Spleen (tissue), 11 donors: Measurements from ENCODE around the gene SYNDIG1L. TPM values are rescaled to one million over a fixed set of nuclear protein-coding genes. Genes with fewer than 3 reads are reported as not detected.

ENCODE experiments used
- DNase-seq: peaks from one replicate; pipeline ENCODE4 v3.0.0-alpha.2; 2020
- H3K27ac ChIP-seq, 8 donors: fragments of 200-600 bp; sonication (generic) in 7 of 8; 1 replicate in 4 of 8; 2 replicates in 4 of 8; pipeline versions ENCODE4 v1.5.0 to v1.8.0; 2016 to 2021; ENCODE audit warnings: inconsistent platforms in 4 of 8, mild to moderate bottlenecking in 4 of 8, moderate library complexity in 1 of 8
- H3K27me3 ChIP-seq, 7 donors: fragments of 200-600 bp; sonication (generic) in 6 of 7; replicated peaks in 1 of 7; 1 replicate in 4 of 7; 2 replicates in 3 of 7; pipeline versions ENCODE4 v1.5.0 to v1.8.0; 2016 to 2021; ENCODE audit warnings: inconsistent platforms in 3 of 7, mild to moderate bottlenecking in 1 of 7
- H3K36me3 ChIP-seq, 6 donors: fragments of 200-600 bp; sonication (generic) in 5 of 6; 1 replicate in 4 of 6; 2 replicates in 2 of 6; pipeline versions ENCODE4 v1.5.0 to v1.8.0; 2016 to 2021; ENCODE audit warnings: inconsistent platforms in 2 of 6
- H3K4me1 ChIP-seq, 6 donors: fragments of 200-600 bp; sonication (generic) in 5 of 6; 1 replicate in 3 of 6; 2 replicates in 3 of 6; pipeline versions ENCODE4 v1.5.0 to v1.8.0; 2016 to 2021; ENCODE audit warnings: inconsistent platforms in 3 of 6
- H3K4me3 ChIP-seq, 8 donors: fragments of 200-600 bp; sonication (generic) in 7 of 8; 1 replicate in 4 of 8; 2 replicates in 4 of 8; pipeline versions ENCODE4 v1.5.0 to v1.8.0; 2016 to 2021; ENCODE audit warnings: inconsistent platforms in 4 of 8, mild to moderate bottlenecking in 4 of 8, moderate library complexity in 2 of 8
- H3K9me3 ChIP-seq, 8 donors: fragments of 200-600 bp; sonication (generic) in 7 of 8; 1 replicate in 4 of 8; 2 replicates in 4 of 8; pipeline versions ENCODE4 v1.5.0 to v1.8.0; 2016 to 2021; ENCODE audit warnings: inconsistent platforms in 4 of 8
- POLR2A ChIP-seq, 3 donors: fragments of 450-650 bp; IDR thresholded peaks; one replicate each; pipeline ENCODE4 v1.5.1; 2017; ENCODE audit warnings: antibody characterized with exemption in 3 of 3, mild to moderate bottlenecking in 1 of 3
- POLR2AphosphoS5 ChIP-seq, 3 donors: sonication (generic); formaldehyde crosslinking; IDR thresholded peaks; one replicate each; pipeline ENCODE4 v1.5.1; 2017; ENCODE audit warnings: antibody characterized with exemption in 3 of 3
- WGBS, 5 donors: extraction: QIAGEN DNeasy Blood & Tissue Kit in 3 of 5; methylation state at CpG; one replicate each; pipeline versions ENCODE4 v1.1.5 to v1.1.7; 2013 to 2018; 5-methylcytosine and 5-hydroxymethylcytosine counted together
- intact Hi-C: fragments of 100-400 bp; cut with DNase I; formaldehyde crosslinking; loops from one replicate; pipeline ENCODE4 v1.15.0; 2023; ENCODE audit warnings: low total_unique reads
- polyA plus RNA-seq, 3 donors: library from polyadenylated mRNA; stranded (reverse); fragments of 200-250 nt; gene quantifications; one replicate each; pipeline ENCODE4 v1.2.1, GENCODE V29; 2013
- total RNA-seq, 7 donors: library from RNA; depleted of rRNA in 3 of 7; stranded (reverse); fragments of >200 nt in 3 of 7; fragmentation: NEBNext Ultra II Directional in 4 of 7; extraction: Animal tissue kit (Norgen Biotek cat#: 25700) in 4 of 7; gene quantifications; one replicate each; pipeline versions ENCODE4 v1.1.0 to v1.2.1, GENCODE V29; 2016 to 2021
- TF ChIP-seq, protein P1 (sequence below), 11 experiments: fragments of 200-600 bp in 7 of 11; fragments of 450-650 bp in 4 of 11; sonication (generic) in 4 of 11; IDR thresholded peaks in 8 of 11; conservative IDR thresholded peaks in 3 of 11; 1 replicate in 7 of 11; 2 replicates in 4 of 11; pipeline versions ENCODE4 v1.4.0 to v1.8.0; 2016 to 2021; ENCODE audit warnings: antibody characterized with exemption in 11 of 11, inconsistent platforms in 4 of 11, mild to moderate bottlenecking in 1 of 11
- donor health status: healthy with polysubstance abuse.
- donor health status: DM: no; HTN: no; CAD: no; lungs with moderate emphysema.
- donor health status: DM: no; HTN: no; CAD: no.
- donor health status: Bipolar disorder and iron deficiency.
- donor health status: healthy.
- donor health status: DM: no; HTN: no; CAD: no.
- donor health status: DM: yes; HTN: yes; CAD: no.

The SYNDIG1L gene
- total and polyA plus RNA-seq, 10 donors, result 0.03 to 0.52 (median 0.22) TPM; not detected in 1

GRCh38 chr14:74404435-74404834 lies 21.6 kb downstream of the SYNDIG1L start:
- DNase-seq, result no peak
- Histone ChIP-seq H3K27ac (no peak overlapping the region), H3K36me3 (no peaks in the 10 kb centered on the region), H3K9me3 (no peaks in the 10 kb centered on the region), H3K4me3 (no peak overlapping the region), H3K27me3 (peaks cover 0 to 7% (median 0%) of the 10 kb centered on the region in 7 donors), H3K4me1 (peaks cover 21 to 38% (median 31%) of the 10 kb centered on the region in 6 donors)
- TF ChIP-seq POLR2AphosphoS5 (IDR thresholded peaks at IDR 0.05) (no peak), POLR2A (IDR thresholded peaks at IDR 0.05) (no peak)
- TF ChIP-seq, protein P1, sequence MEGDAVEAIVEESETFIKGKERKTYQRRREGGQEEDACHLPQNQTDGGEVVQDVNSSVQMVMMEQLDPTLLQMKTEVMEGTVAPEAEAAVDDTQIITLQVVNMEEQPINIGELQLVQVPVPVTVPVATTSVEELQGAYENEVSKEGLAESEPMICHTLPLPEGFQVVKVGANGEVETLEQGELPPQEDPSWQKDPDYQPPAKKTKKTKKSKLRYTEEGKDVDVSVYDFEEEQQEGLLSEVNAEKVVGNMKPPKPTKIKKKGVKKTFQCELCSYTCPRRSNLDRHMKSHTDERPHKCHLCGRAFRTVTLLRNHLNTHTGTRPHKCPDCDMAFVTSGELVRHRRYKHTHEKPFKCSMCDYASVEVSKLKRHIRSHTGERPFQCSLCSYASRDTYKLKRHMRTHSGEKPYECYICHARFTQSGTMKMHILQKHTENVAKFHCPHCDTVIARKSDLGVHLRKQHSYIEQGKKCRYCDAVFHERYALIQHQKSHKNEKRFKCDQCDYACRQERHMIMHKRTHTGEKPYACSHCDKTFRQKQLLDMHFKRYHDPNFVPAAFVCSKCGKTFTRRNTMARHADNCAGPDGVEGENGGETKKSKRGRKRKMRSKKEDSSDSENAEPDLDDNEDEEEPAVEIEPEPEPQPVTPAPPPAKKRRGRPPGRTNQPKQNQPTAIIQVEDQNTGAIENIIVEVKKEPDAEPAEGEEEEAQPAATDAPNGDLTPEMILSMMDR (IDR thresholded peaks at IDR 0.05 in 8 of 11, conservative IDR thresholded peaks at IDR 0.05 in 3 of 11), result no peak
- 78 to 88% (median 84%) methylated on average over 6 to 7 of the region's 7 CpGs for WGBS, 5 donors
- intact Hi-C loops, result no loop called here

DNA sequence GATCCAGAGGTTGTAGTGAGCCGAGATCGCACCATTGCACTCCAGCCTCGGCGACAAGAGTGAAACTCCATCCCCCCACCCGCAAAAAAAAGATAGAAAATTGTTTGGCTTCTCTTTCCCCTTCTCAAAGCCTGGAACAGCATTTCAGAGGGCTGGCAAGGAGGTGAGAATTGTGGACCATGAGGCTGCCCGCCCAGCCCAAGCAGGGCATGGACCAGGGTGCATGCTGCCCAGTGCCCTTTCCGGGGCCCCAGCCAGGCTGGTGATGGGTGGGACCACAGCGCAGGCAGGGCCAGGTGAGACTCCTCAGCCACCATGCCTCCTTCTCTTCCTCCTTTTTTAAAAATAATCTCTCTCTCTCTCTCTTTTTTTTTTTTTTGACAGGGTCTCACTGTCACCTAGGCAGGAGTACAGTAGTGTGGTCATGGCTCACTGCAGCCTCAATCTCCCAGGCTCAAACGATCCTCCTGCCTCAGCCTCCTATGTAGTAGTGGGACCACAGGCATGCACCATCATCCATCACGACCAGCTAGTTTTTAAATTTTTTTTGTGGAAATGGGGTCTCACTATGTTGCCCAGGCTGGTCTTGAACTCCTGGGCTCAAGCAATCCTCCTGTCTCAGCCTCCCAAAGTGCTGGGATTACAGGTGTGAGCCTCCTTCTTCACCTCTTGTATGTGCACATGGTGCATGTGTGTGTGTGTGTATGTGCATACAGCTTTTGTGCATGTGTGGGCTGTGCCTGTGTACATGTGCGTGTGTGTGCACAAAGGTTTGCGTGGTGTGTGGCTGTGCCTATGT lies 22.2 kb downstream of the SYNDIG1L start:
- TF ChIP-seq POLR2AphosphoS5 (IDR thresholded peaks at IDR 0.05), result no peak
- TF ChIP-seq, protein P1 (IDR thresholded peaks at IDR 0.05 in 8 of 11, conservative IDR thresholded peaks at IDR 0.05 in 3 of 11), result no peak
- TF ChIP-seq POLR2A (IDR thresholded peaks at IDR 0.05), result no peak
- Histone ChIP-seq H3K4me1 (peaks cover 21 to 38% (median 31%) of the 10 kb centered on the region in 6 donors), H3K9me3 (no peaks in the 10 kb centered on the region), H3K36me3 (no peaks in the 10 kb centered on the region), H3K27me3 (peaks cover 0 to under 1% (median 0%) of the 10 kb centered on the region in 7 donors), H3K4me3 (no peak overlapping the region), H3K27ac (peak overlapping the region in 2 of 8 donors; percentile 85 to 93)
- DNase-seq, result no peak
- WGBS, 5 donors, result 93 to 96% (median 95%) methylated on average over 12 of the region's 12 CpGs
- intact Hi-C loops, result no loop called here

DNA sequence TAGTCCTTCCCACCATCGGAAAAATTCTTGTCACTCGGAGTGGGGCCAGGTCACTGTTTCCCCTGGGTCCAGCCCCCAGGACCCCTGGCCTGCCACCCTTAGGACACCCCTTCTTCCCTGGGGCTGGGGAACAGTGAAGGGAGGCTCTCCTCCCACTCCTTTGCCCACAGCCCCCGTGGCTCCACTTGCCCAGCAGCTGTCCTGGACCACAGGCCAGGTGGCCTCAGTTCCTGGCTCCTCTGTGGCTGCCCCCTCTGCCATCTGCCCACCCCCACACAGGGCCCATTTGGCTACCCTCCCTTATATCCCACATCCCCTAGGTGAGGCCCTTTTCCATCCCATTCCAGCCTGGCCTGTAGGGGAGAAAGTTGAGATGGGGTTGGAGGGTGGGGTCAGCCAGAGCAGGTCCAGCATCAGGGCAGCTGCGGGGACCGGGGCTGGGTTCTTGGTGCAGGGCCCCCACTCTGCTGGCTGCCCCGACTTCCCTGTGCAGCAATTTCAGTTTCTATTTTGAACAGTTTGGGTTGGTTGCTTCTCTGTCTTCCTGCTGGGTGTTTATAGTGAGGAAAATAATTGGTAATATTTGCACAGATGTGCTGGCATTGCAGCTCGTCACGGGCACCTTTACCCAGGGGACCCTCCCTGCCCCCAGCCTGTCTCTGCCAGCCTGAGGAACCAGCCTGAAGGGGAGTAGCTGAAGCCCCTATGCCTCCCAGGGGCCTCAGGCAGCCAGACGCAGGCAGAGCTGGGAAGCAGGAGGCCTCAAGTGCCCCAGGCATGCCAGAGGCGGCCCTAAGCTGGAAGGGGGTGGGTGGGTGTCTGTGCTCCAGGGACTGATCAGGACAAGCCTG lies 23.4 kb downstream of the SYNDIG1L start:
- intact Hi-C loops, result no loop called here
- TF ChIP-seq, protein P1 (IDR thresholded peaks at IDR 0.05 in 8 of 11, conservative IDR thresholded peaks at IDR 0.05 in 3 of 11), result no peak
- peak in 2 of 3 donors; percentile 45 to 48 for TF ChIP-seq POLR2AphosphoS5 (IDR thresholded peaks at IDR 0.05)
- WGBS, 5 donors, result 33 to 43% (median 37%) methylated on average over 9 to 10 of the region's 10 CpGs
- no peaks in the 10 kb centered on the region for H3K27me3 ChIP-seq
- peak overlapping the region; percentile 14 to 93 (median 82) for H3K27ac ChIP-seq
- H3K9me3 ChIP-seq, result no peaks in the 10 kb centered on the region
- no peaks in the 10 kb centered on the region for H3K36me3 ChIP-seq
- peak overlapping the region in 5 of 8 donors; percentile 21 to 67 (median 25) for H3K4me3 ChIP-seq
- DNase-seq, result peak; percentile 84
- peaks cover 21 to 38% (median 31%) of the 10 kb centered on the region in 6 donors for H3K4me1 ChIP-seq
